NCI-H2171 (cell line): ENCODE data around the gene ALDH5A1.
A peak's percentile ranks its signal among the peaks of the same experiment; 100 is the strongest.

Source experiments
- DNase-seq: peaks from one replicate; lab custom pipeline; 2025; lab: John Stamatoyannopoulos, UW

Gene ALDH5A1

DNA sequence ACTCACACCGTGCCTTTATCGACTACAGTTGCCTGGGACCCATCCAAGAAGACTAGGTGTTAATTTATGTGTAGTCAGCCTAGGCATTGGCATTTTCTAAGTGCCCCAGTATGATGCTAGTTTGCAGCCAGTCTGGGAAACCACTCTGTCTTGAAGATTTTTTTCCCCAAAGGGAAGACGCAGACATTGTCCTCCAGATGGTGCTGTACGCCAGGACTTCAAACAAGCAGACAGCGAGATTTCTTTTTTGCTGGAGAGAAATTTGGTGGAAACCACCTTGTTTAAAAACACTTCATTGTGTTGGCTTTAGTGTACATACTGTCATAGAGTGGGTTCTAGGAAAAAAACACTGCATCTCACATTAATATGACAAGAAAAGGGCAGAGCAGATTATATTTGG, 30.0 kb downstream of the ALDH5A1 start:
- DNase-seq: peak; percentile 24

DNA sequence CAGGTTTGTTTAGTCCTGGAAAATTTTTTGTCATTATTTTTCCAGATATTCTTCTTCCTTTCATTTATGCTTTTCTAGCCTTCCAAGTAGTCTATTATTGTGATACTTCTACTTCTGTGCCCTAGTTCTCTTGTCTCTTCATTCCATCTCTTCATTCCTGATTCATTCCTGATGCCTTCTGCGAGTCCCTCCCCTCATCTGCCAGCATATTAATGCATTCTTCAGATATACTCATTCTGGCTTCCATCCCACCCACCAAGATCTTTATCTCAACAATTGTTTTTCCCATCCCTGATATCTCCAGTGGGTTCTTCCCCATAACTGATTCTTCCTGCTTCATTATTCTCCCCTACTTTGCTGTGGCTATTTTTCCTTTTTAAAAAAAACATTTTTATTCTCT, 35.2 kb downstream of the ALDH5A1 start:
- DNase-seq: no peak

DNA sequence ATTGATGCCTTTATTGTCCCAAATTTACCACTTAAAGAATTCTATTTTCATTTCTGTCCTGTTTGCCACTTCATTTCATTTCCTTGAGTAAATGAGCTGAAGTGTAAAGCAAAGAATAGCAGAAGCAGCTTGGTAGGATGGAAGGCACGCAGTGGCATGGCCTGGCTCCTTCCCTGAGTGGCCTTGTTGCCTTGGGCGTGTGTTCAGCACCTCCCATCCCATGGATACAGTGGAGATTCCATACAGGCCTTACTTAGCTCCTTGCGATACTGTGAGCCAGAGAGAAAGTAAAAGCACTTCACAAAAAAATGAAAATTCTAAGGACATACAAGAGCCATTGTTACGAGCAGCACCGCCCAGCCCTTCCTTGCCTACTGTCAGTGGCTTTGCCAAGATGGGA, 39.6 kb downstream of the ALDH5A1 start:
- DNase-seq: no peak

DNA sequence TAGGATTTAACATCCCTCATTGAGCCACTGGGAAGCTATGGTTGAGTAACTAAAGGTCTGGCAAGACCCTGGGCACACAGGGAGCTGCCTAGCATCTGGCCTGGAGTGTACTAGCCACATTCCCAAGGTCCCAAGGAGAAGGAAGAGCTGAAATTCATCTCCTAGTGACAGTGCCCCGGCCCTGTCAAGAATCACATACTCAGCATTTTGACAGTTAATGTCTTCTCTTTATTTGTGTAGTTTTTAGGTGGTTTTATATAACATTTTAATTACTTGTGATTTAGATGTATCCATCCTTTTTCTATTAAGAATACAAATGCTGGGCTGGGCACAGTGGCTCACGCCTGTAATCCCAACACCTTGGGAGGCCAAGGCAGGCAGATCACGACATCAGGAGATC, 40.4 kb downstream of the ALDH5A1 start:
- DNase-seq: no peak

DNA sequence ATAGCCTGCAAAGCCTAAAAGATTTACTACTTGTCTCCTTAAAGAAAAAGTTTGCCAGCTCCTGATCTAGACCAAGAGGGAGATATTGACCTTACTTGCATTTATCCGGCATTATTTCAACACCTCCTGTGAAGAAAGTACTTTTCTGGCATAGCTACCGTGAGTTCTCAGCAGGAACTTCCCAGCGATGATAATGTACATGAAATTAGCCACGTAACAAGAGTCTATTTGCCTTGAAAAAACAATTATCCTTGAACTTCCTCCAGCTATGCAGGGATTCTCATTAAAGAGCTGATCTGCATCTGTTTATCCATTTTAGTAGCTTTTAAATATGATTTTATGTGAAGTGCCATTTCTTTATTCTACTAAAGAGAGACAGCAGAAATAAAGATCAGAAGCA, 41.7 kb downstream of the ALDH5A1 start:
- no peak for DNase-seq

DNA sequence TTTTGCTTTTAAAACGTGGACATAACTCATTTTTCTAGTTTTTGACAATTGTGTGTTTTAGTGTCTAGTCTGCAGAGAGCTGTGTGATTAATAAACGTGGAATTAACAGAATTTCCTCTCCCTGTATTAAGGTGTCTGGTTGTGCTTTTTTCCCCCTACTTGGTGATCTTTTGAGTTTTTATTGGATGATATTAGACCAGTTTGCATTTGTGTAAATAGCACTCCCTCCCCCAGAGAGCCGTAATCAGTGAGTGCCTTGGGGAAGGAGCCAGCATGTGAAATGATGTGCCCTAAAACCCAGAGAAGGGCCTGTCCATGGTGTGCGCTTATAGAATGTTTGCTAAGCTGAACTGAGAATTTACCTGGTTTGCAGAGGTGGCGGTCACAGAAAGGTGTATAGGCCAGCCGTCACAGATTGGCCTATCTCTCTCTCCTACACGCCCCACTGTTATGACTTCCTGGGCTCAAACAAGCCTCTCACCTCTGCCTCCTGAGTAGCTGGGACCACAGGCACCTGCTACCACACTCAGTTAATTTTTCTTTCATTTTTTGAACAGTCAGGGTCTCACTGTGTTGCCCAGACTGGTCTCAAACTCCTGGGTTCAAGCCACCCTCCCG, 42.4 kb downstream of the ALDH5A1 start:
- no peak for DNase-seq

DNA sequence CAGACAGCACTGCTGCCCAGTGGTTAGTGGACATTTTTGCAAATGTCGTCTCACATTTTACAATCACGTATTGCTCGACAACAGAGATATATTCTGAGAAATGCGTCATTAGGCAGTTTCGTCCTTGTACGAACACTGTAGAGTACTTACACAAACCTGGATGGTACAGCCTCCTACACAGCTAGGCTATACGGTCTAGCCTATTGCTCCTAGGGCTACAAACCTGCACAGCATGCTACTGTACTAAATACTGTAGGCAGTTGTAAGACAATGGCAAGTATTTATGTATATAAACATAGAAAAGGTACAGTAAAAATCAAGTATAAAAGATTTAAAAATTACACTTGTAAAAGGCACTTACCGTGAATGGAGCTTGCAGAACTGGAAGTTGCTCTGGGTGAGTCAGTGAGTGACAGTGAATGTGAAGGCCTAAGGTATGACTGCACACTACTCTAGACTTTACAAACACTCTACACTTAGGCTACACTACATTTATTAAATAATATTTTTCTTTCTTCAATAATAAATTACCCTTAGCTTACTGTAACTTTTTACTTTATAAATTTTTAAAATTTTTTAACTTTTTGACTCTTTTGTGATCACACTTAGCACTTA, 43.1 kb downstream of the ALDH5A1 start:
- DNase-seq: no peak

DNA sequence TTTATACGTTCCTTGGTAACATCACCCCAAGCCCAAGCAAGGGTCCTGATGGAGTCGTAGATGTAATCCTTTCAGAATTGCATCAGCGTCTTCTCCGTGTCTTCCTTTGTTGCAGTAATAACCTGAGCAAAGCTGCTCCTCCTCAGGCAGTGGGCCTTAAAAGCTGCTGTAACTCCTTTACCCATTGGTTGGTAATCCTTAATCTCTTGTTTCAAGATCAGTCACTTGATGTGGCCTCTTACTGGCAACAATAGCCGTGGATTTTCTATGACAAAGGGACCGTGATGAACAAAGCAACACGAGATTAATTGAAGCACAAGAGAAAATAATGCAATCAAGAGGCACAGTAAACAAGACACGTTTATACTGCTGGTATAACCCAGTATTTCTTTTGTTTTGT, 44.6 kb downstream of the ALDH5A1 start:
- DNase-seq: no peak

DNA sequence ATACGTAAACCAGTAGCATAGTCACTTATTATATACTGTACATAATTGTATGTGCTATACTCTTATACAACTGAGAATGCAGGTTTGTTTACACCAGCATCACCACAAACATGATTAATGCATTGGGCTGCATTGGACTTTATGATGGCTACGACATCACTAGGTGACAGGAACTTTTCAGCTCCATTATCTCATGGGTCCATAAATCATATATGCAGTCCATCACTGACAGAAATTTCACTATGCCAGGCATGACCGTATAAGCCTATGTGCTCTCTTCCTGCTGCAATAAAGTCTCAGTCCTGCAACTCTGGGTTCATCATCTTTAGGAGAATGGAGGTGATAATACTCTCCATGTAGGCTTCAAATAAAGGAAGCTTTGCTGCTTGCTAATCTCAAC, 45.4 kb downstream of the ALDH5A1 start:
- DNase-seq: no peak

DNA sequence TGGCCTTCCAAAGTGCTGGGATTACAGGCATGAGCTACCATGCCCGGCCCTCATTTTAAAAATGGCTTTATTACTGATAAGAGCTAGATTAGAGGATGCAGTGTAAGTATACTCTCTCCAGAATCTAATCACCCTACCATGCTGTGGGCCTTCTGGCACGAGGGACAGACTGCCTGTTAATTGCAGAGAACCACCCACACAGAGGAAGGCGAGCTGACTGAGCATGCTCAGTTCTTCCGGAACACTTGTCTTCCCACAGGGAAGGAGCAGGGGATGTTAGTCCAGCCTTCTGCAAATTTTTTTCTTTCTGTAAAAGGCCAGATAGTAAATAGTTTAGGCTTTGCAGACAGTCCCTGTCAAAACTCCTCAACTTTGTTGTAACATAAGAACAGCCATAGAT, 48.9 kb downstream of the ALDH5A1 start:
- no peak for DNase-seq

DNA sequence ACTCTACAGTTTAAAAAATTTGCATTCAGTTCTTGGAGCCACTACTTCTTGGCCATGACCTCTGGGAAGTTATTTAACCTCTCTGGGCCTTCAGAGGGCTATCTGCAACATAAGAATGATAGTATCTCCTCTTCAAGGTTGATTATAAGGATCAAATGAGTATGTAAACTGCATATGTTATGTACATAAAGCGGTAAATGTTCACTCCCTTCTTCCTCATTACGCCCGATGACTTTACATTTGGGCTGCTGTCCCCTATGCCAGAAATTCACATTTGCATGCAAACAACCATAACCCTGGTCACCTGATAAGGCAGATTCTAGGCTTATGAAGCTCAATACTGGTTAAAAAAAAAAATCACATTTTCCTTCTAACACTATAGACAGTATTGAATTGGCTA, 50.4 kb downstream of the ALDH5A1 start:
- no peak for DNase-seq

DNA sequence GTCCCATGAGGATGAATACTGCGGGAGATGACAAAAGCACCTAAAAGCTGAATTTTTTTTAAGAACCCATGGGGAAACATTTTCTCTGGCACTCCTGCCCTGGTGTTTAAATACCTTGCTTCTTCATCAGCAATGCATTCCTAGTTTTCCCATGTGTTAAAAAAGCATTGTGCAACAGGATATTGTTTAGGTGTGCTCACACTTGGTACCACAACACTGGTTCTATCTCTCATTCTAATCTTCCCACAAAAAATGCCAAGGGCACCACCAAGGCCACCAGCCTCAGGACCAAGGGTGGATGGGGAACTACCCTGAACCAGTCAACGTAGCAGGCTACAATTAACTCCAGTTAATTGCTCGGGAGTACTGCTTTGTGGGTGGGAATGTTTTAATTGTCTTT, 50.9 kb downstream of the ALDH5A1 start:
- DNase-seq: no peak

DNA sequence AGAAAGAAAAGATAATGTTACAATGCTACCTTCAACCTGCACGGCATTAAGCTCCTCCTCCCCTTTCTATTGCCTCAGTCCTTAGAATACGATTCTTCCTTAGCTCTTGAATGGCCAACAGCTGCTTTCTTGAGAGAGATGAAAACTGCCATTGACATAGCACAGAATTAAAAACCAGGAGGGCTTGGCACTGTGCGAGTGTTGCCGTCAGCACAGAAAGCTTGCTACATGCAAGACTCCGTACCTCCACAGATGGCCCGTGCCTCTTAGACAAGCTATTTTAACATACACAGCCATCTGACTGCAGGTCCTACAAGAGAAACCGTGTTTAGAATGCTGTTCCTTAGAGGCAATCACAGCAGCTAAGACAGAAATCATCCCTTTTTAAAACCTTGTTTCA, 51.7 kb downstream of the ALDH5A1 start:
- DNase-seq: no peak

DNA sequence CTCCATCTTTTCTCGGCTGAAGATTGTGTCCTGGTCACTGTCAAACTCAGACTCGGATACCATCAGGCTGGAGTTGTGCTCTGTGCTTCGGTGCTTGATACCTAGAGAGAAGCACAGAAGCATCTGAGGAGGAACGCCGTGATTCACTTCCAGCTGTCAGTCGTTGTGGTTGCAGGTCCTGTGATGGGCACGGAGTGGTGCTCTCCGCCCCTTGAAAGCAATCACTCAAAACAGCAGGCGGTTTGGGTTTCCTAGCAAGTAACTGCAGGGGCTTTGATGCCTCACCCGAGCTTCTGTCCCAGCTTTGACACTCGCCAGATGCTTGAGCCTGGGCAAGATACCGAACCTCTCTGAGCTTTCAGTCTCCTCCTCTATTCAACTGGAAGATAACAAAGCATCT, 52.5 kb downstream of the ALDH5A1 start:
- no peak for DNase-seq

DNA sequence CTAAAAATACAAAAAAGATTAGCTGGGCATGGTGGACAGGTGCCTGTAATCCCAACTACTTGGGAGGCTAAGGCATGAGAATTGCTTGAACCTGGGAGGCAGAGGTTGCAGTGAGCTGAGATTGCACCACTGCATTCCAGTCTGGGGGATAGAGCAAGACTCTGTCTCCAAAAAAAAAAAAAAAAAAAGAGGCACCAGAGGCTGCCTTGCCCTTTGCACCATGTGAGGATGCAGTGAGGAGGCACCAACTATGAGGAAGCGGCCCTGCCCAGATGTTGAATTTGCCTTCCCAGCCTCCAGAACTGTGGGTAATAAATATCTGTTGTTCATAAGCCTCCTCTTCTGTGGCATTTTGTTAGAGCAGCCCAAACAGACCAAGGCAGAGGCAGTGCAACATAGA, 54.4 kb downstream of the ALDH5A1 start:
- DNase-seq: no peak

DNA sequence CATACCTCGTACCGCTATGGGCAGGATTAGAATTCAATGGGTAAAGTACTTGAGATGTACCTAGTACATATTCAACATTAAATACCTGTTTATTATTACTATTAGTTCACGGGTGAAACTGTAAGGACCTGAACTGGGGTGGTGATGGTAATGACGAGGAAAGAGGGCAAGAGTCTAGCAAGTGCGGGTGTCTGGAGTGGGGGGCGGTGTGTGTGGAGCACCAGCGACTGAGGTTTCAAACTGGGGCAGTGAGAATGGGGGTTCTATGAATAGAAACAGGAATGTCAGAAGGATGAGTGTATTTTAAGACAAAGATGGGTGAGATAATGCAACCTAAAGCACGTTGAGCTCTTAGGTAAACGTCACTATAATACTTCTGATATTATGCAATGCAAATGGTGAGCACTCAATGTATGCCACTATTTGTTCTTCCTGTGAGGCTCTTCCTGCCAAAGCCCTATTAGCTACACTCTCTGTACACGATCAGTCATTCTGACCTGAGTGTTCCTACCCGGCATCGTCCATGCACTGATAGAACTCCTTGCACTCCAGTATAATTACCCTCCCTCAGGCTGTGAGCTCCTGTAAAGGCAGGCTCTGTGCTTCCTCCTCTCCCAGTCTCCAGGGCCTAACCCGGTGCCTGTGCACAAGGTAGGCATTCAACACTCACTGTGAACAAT, 55.0 kb downstream of the ALDH5A1 start:
- no peak for DNase-seq

DNA sequence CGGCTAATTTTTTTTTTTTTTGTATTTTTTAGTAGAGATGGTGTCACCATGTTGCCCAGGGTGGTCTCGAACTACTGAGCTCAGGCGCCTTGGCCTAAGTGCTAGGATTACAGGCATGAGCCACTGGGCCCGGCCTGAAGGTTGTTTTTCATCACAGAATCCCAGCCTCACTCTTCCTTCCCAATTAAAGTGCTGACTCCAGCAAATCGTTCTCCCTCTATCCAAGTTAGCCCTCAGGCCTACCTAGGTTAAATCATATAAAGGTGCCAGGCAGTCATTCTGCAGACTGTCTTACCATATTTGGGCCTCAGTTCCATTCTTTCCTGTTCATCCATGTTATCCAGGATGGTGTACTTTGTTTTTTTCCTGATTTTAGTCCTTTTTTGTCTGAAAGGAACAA, 56.4 kb downstream of the ALDH5A1 start:
- no peak for DNase-seq

DNA sequence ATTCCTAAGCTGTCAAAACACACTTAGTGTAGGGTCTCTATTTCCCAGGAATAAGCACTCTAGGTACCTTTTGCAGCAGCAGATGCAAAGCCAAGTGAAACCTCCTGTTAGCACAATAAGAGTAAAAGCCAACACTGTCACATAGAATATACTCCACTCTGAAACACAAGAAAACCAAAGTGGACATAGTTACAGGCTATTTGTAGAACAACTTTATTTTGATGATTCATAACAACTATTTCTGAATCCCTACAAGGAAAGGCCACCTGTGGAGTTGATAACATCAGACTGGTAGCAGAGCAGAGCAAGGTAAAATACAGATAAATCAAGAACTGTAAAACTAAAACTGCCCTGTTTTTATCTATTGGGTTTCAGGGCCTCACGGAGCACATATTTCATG, 59.7 kb downstream of the ALDH5A1 start:
- DNase-seq: no peak

DNA sequence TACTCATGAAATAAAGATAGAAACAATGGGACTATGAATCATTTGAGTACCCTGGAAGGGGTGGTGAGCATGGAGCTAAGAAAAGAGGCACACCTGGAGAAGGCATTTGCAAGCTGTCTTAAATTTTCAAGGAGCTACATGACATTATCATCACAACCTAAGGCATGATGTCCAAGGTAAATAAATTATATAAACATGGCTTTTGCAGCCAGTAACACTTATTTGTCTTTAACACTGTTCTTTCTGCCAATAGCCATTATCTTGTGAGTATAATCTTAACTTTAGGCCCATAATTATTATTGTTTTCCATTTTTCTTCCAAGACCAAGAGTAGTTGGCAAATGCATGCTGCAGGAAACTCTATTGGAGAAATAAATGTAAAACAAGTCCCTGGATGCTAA, 63.7 kb downstream of the ALDH5A1 start:
- DNase-seq: no peak

DNA sequence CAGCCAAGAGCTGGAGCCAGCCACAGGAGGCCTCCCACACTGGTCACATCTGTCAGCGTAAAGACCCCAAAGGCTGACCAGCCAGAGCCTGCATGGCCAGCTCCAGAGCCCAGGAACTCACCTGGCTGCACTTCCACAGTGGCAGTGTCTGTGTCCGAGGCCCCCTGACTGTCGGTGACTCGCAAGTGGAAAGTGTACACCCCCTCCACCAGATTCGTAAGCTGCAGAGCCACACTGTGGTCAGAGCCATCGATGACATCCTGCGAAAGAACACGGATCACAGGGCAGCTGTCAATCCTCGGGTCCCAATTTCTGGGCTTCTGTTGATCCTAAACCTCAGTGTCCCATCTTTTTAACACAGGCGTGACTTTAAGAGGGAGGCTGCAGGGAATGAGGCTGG, 69.3 kb downstream of the ALDH5A1 start:
- DNase-seq: no peak

DNA sequence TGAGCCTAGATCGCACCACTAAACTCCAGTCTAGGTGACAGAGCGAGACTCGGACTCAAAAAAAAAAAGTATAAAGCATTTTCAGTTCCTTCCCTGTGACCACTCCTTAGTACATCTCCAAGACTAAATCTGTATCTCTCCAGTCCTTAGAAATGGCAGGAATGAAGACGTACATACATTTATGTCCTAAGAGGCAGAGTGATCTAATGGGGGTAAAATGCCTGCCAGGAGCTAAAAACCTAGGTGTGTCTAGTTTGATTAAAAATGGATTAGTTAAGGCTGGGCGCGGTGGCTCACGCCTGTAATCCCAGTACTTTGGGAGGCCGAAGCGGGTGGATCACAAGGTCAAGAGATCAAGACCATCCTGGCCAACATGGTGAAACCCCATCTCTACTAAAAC, 70.4 kb downstream of the ALDH5A1 start:
- DNase-seq: no peak

DNA sequence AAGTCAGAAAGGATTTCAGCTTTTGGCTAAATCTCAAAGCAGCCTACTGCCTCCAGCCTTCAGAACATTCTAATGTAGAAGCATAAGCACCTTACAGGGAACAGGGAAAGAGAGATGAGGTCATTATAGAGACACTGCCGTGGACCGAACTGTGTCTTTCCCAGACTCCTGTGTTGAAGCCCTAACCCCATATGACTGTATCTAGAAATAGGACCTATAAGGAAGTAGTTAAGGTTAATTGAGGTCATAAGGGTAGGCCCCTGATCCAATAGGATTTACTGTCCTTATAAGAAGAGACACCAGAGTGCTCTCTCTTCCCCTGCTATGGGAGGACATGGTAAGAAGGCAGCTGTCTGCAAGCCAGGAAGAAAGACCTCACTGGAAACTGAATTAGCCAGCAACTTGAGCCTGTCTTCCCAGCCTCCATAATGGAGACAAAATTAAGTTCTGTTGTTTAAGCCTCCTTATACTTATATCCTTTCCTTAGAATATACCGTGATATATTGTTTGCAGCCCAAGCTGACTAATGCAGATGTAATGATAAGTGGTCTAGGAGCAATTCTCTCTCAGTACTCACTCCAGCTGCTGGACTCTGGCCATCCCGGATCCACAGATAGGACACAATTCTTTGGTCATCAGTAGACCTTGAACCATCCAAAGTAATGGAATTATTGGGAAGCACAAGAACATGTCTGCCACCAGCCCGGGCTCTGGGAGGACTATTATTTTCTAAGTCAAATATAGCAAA, 71.4 kb downstream of the ALDH5A1 start:
- no peak for DNase-seq

DNA sequence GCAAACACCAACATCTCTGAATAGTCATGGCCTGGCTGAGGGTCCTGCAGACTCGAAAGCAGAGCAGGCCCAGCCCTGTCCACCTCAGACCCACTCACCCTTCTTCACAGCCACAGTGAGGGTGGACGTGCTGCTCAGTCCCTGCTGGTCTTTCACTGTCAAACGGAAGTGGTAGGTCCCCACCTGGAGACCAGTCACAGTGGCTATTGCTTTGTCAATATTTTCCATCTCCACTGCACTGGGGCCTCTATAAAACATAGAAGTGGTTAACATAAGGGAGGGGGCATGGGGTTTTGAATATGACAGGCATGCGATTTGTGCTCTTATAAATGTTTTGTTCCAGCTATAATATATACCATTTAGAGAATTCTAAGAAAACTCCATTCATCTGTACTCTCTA, 73.9 kb downstream of the ALDH5A1 start:
- no peak for DNase-seq
